GM12873 (cell line): ENCODE measurements around the gene GALNT9.

ENCODE experiments used
- CTCF ChIP-seq: IDR thresholded peaks from 2 replicates; pipeline ENCODE4 v1.5.1; 2012; ENCODE audit warnings: low read depth, mild to moderate bottlenecking, moderate library complexity, low read length, control low read depth; ENCODE audit not compliant: insufficient read depth; ENCODE audit errors: missing control alignments

Gene GALNT9

GRCh38 chr12:132330549-132330881 is 1.1 kb upstream of the GALNT9 start:
- TF ChIP-seq CTCF, result no peak

GRCh38 chr12:132329720-132330548 is 545 bp upstream of the GALNT9 start:
- no peak for TF ChIP-seq CTCF

- no peak for TF ChIP-seq CTCF
Observed at GRCh38 chr12:132328282-132329029, 933 bp downstream of the GALNT9 start.

- TF ChIP-seq CTCF, result no peak
Observed at GRCh38 chr12:132327336-132328171, 1.8 kb downstream of the GALNT9 start.

- TF ChIP-seq CTCF, result no peak
Observed at GRCh38 chr12:132326646-132327045, 2.7 kb downstream of the GALNT9 start.

GRCh38 chr12:132325733-132326130 is 3.7 kb downstream of the GALNT9 start:
- TF ChIP-seq CTCF, result no peak
